ENCODE results near the gene CCAR1.
"Not testable (repeated sequence)": the region's sequence is repeated elsewhere in the genome, so short reads cannot be mapped to it uniquely, and the experiment has no call there.

Gene CCAR1

DNA sequence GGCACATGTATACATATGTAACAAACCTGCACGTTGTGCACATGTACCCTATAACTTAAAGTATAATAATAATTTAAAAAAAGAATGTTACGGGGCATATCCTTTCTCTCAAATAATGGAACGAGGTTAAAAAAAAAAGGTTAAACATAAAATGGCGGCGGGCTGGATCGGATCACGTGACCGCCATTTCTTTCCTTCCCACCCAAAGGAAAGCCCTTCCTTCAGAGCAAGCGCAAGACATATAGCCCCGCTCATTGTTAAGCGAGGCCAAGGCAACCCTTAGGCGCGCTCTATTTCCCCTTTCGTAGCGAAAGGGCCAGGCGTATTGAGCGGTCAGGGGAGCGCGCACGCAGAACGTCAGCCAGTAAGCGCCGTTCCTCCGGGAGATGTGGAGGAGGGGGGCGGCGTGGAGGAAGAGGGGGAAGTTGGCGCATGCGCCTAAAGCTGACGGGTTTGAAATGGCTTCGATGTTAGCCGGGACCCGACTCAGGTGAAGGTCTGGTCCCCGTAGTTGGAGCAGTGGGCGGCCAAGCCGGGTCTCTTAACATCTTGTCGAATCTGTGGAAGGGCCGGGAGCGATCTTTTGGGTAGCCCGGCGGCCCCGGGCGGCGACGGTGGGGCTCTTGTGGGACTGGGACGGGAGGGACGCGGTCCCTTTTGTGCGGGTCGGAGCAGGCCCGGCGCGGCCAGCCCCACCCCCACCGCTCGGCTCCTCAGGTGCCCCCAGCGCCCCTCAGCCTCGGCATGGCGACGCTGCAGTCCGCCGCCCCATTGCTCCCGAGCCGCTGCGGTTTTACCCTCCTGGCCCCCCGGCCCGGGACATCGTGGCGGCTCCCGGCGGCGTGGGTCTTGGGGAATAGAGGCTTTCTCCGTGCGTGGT is at the start of gene CCAR1:
TSS of gene CCAR1 (plus strand) at position 447 of the 880 bp plus-strand sequence. CDS start 1,266 bp downstream, outside the sequence.
- peak; percentile 98 for DNase-seq

GRCh38 chr10:68684413-68684812 is 36.6 kb upstream of the CCAR1 start:
- DNase-seq = no peak

- DNase-seq = no peak
Measured at GRCh38 chr10:68696018-68696417, 25.0 kb upstream of the CCAR1 start.

DNA sequence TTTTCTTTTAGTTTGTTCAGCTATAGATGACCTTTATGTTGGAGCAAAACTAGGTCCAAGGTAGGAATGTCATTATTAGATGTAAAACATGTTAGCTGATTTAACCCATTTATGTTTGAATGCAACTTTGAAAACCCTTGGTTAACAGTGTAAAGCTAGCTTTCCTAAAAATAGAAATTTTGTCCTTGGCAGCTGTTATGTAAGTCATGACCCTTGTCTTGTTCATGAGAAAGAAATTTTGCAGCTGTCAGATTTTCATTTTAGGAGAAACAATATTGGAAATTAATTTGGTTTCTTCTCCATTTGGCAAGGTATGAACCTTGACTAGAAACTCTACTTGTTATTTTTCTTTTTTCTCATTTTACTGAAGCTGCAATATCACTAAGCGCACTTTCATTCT is 23.9 kb upstream of the CCAR1 start:
- DNase-seq = no peak

GRCh38 chr10:68700197-68700596 is 20.8 kb upstream of the CCAR1 start:
- DNase-seq = no peak

- DNase-seq = no peak
Measured at GRCh38 chr10:68705548-68705947, 15.5 kb upstream of the CCAR1 start.

- not testable (repeated sequence) for DNase-seq
Measured at GRCh38 chr10:68708987-68709386, 12.1 kb upstream of the CCAR1 start.

- not testable (repeated sequence) for DNase-seq
Measured at GRCh38 chr10:68713065-68713464, 8.0 kb upstream of the CCAR1 start.

DNA sequence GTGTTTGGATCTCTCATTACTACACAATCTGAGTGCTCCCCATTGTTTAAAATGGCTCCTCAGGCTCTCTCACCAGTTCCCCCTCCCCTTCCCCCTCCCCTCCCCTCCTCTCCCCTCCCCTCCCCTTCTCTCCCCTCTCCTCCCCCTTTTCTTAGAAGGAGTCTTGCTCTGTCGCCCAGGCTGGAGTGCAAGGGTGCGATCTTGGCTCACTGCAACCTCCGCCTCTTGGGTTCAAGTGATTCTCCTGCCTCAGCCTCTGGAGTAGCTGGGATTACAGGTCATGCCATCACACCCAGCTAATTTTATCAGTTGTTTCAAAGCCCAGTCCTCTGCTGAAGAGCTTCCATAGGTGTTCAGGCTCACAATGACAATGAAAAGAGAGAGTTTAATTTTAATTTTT is 3.6 kb upstream of the CCAR1 start:
- no peak for DNase-seq

GRCh38 chr10:68721673-68722335 is 765 bp downstream of the CCAR1 start:
- DNase-seq = no peak

DNA sequence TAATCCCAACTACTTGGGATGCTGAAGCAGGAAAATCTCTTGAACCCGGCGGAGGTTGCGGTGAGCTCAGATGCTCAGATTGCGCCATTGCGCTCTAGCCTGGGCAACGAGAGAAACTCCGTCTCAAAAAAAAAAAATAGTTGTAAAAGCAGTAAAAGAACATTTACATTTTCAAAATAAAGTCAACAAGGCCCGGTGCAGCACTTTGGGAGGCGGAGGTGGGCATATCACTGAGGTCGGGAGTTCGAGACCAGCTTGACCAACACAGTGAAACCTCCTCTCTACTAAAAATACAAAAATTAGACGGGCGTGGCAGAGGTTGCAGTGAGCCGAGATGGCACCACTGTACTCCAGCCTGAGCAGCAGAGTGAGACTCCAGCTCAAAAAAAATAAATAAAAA is 4.0 kb downstream of the CCAR1 start:
- peak; percentile 34 for DNase-seq

- DNase-seq = peak; percentile 18
Measured at GRCh38 chr10:68727146-68727545, 6.1 kb downstream of the CCAR1 start.

DNA sequence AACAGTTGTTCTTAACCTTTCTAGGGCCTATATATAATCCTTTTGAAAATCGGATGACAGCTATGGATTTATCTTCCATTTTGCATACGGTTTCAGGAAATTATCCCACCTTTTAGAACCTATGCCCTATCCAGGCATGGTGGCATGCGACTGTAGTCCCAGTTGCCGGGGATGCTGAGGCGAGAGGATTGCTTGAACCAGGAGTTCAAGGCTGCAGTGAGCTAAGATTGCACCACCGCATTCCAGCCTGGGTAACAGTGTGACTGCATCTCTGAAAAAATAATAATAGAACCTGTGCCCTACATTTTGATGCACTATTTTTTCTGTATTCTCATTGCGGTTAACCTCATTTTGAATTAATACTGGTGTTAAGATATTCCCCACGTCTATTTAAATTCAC is 11.6 kb downstream of the CCAR1 start:
- DNase-seq = no peak

- no peak for DNase-seq
Measured at GRCh38 chr10:68734349-68734748, 13.3 kb downstream of the CCAR1 start.

- no peak for DNase-seq
Measured at GRCh38 chr10:68735119-68735518, 14.1 kb downstream of the CCAR1 start.

GRCh38 chr10:68735739-68736138 is 14.7 kb downstream of the CCAR1 start:
- not testable (repeated sequence) for DNase-seq

- not testable (repeated sequence) for DNase-seq
Measured at GRCh38 chr10:68740676-68741075, 19.6 kb downstream of the CCAR1 start.

DNA sequence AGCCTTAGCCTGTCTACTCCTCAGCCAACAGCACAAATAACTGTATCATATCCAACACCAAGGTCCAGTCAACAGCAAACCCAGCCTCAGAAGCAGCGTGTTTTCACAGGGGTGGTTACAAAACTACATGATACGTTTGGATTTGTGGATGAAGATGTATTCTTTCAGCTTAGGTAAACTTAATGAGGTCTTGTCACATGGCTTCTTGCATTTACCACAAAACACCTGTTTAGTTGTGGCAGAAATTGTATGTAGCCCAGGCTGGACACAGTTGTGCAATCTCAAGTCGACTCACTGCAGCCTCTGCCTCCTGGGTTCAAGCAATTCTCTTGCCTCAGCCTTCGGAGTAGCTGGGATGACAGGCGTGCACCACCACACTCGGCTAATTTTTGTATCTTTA is 21.4 kb downstream of the CCAR1 start:
- no peak for DNase-seq

- no peak for DNase-seq
Measured at GRCh38 chr10:68752711-68753350, 31.8 kb downstream of the CCAR1 start.

GRCh38 chr10:68756246-68756645 is 35.2 kb downstream of the CCAR1 start:
- no peak for DNase-seq

GRCh38 chr10:68756766-68757165 is 35.7 kb downstream of the CCAR1 start:
- DNase-seq = no peak

DNA sequence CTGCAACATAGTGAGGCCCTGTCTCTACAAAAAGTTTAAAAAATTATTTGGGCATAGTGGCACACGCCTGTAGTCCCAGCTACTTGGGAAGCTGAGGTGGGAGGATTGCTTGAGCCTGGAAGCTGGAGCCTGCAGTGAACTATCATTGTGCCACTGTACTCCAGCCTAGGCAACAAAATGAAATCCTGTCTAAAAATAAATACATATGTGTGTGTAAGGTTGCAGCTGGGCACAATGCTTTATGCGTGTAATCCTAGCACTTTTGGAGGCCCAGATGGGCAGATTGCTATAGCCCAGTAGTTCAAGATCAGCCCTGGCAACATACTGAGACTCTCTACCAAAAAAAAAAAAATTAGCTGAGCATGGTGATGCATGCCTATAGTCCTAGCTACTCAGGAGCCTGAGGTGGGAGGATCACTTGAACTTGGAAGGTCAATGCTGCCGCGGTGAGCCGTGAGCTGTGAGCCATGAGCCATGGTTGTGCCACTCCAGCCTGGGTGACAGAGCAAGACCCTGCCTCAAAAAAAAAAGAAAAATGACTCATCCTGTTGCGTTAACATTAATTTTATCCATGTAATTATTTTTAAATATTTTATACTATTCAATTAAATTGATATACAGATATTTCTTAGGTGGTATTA is 38.3 kb downstream of the CCAR1 start:
- no peak for DNase-seq

- DNase-seq = no peak
Measured at GRCh38 chr10:68759967-68760366, 38.9 kb downstream of the CCAR1 start.
